SU-DHL-6 (cell line): ENCODE measurements around the gene DSTN.

Experiments
- H2AFZ ChIP-seq: fragments of 200-600 bp; sonication (generic); 2 replicates; pipeline ENCODE4 v1.6.1; 2014; ENCODE audit warnings: low read depth, mild to moderate bottlenecking, moderate library complexity, mixed read lengths, antibody characterized with exemption, low read length; ENCODE audit not compliant: severe bottlenecking
- H3F3A ChIP-seq: fragments of 200-600 bp; shearing (Covaris generic); 2 replicates; pipeline ENCODE4 v1.6.0; 2016; ENCODE audit warnings: antibody characterized with exemption, mild to moderate bottlenecking; ENCODE audit not compliant: insufficient read depth
- H3K27ac ChIP-seq: fragments of 200-600 bp; sonication (generic); 2 replicates; pipeline ENCODE4 v1.5.1; 2016; ENCODE audit warnings: low read depth, mild to moderate bottlenecking, low read length, moderate library complexity, mixed read lengths
- H3K27me3 ChIP-seq: fragments of 200-600 bp; sonication (generic), shearing (Covaris generic); 2 replicates; pipeline ENCODE4 v1.6.0; 2014; ENCODE audit warnings: mild to moderate bottlenecking, low read length
- H3K36me3 ChIP-seq: fragments of 200-600 bp; sonication (generic); 2 replicates; pipeline ENCODE4 v1.6.1; 2014; ENCODE audit warnings: mild to moderate bottlenecking, low read length, mixed read lengths
- H3K4me2 ChIP-seq: fragments of 300-600, 200-600 bp; shearing (Covaris generic), sonication (generic); 2 replicates; pipeline ENCODE4 v1.6.0; 2014; ENCODE audit warnings: low read length, low read depth, mild to moderate bottlenecking; ENCODE audit not compliant: poor library complexity, severe bottlenecking
- H3K4me3 ChIP-seq: fragments of 200-600 bp; sonication (generic); 2 replicates; pipeline ENCODE4 v1.5.1; 2014; ENCODE audit warnings: antibody characterized with exemption, low read length, mild to moderate bottlenecking, mixed read lengths; ENCODE audit not compliant: insufficient read depth, poor library complexity, severe bottlenecking
- H3K79me2 ChIP-seq: fragments of 200-600 bp; sonication (generic); 2 replicates; pipeline ENCODE4 v1.6.1; 2014; ENCODE audit warnings: mild to moderate bottlenecking, low read length, moderate library complexity; ENCODE audit not compliant: insufficient read depth
- H3K9ac ChIP-seq: fragments of 200-600 bp; sonication (generic); 2 replicates; pipeline ENCODE4 v1.7.0; 2014; ENCODE audit warnings: mild to moderate bottlenecking, low read length
- H3K9me2 ChIP-seq: fragments of 200-600 bp; sonication (generic); replicated peaks from 2 replicates; pipeline ENCODE4 v1.6.1; 2014; ENCODE audit warnings: low read length; ENCODE audit not compliant: insufficient read depth
- H3K9me3 ChIP-seq: fragments of 200-600 bp; sonication (generic); 2 replicates; pipeline ENCODE4 v1.6.1; 2014; ENCODE audit warnings: low read length, mixed read lengths; ENCODE audit not compliant: insufficient read depth
- H4K20me1 ChIP-seq: fragments of 200-600 bp; sonication (generic); 2 replicates; pipeline ENCODE4 v1.6.1; 2014; ENCODE audit warnings: low read depth, mild to moderate bottlenecking, antibody characterized with exemption, low read length, moderate library complexity, mixed read lengths
- EZH2phosphoT487 ChIP-seq: fragments of 200-600 bp; sonication (generic), shearing (Covaris generic); conservative IDR thresholded peaks from 2 replicates; pipeline ENCODE4 v1.6.1; 2018; ENCODE audit warnings: mild to moderate bottlenecking, antibody characterized with exemption, low read length, moderate library complexity, mixed read lengths
- TF ChIP-seq, protein P1 (sequence below): fragments of 200-600 bp; sonication (generic); IDR thresholded peaks from one replicate; pipeline ENCODE4 v1.5.1; 2017; ENCODE audit warnings: antibody characterized with exemption, mild to moderate bottlenecking, low read length, moderate library complexity; ENCODE audit not compliant: insufficient read depth, poor library complexity, severe bottlenecking

DSTN gene

DNA sequence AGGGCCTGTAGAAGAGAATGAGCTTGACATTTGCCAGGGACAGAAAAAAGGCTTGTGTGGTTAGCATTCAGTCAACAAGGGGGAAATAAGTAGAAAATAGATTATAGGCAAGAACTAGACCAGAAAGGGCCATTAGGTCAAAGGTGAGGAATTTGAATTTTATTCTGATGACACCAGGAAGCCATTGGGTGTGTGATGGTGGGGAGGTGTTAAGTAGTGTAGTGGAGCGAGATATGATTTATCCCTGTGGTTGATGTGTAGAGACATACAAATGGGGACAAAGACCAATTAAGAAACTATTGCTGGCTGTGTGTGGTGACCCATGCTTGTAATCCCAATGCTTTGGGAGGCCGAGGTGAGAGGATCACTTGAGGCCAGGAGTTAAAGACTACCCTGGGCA lies 11.0 kb downstream of the DSTN start:
- no peak for TF ChIP-seq EZH2phosphoT487
- TF ChIP-seq, protein P1, sequence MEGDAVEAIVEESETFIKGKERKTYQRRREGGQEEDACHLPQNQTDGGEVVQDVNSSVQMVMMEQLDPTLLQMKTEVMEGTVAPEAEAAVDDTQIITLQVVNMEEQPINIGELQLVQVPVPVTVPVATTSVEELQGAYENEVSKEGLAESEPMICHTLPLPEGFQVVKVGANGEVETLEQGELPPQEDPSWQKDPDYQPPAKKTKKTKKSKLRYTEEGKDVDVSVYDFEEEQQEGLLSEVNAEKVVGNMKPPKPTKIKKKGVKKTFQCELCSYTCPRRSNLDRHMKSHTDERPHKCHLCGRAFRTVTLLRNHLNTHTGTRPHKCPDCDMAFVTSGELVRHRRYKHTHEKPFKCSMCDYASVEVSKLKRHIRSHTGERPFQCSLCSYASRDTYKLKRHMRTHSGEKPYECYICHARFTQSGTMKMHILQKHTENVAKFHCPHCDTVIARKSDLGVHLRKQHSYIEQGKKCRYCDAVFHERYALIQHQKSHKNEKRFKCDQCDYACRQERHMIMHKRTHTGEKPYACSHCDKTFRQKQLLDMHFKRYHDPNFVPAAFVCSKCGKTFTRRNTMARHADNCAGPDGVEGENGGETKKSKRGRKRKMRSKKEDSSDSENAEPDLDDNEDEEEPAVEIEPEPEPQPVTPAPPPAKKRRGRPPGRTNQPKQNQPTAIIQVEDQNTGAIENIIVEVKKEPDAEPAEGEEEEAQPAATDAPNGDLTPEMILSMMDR: no peak
- H2AFZ ChIP-seq: no peak overlapping the region
- no peak overlapping the region for H3K4me3 ChIP-seq
- no peaks in the 10 kb centered on the region for H4K20me1 ChIP-seq
- no peak overlapping the region for H3K4me2 ChIP-seq
- H3F3A ChIP-seq: no peaks in the 10 kb centered on the region
- H3K9ac ChIP-seq: no peak overlapping the region
- H3K9me2 ChIP-seq: no peaks in the 10 kb centered on the region
- no peaks in the 10 kb centered on the region for H3K36me3 ChIP-seq
- H3K9me3 ChIP-seq: no peaks in the 10 kb centered on the region
- H3K27me3 ChIP-seq: no peaks in the 10 kb centered on the region
- H3K27ac ChIP-seq: no peak overlapping the region
- H3K79me2 ChIP-seq: no peaks in the 10 kb centered on the region

DNA sequence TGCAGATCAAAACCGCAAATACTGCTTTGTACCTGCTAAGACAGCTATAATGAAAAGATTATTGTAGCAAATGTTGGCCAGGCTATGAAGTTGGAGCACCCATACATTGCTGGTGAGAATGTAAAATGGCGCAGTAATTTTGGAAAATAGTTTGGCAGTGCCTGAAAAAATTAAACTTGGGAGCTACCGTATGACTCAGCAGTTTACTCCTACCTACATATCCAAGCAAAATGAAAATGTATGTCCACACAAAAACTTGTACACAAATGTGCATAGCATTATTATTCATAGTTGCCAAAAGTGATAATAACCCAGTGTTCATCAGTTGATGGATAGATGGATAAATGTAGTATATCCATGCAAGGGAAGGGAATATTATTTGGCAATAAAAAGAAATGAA lies 13.3 kb downstream of the DSTN start:
- no peaks in the 10 kb centered on the region for H3K9me2 ChIP-seq
- no peaks in the 10 kb centered on the region for H3F3A ChIP-seq
- no peaks in the 10 kb centered on the region for H3K79me2 ChIP-seq
- H3K27ac ChIP-seq: no peak overlapping the region
- H4K20me1 ChIP-seq: no peaks in the 10 kb centered on the region
- H3K36me3 ChIP-seq: no peaks in the 10 kb centered on the region
- TF ChIP-seq, protein P1: no peak
- no peak for TF ChIP-seq EZH2phosphoT487
- no peak overlapping the region for H3K4me3 ChIP-seq
- H3K9me3 ChIP-seq: no peaks in the 10 kb centered on the region
- H3K9ac ChIP-seq: no peak overlapping the region
- no peaks in the 10 kb centered on the region for H3K27me3 ChIP-seq
- H3K4me2 ChIP-seq: no peak overlapping the region
- H2AFZ ChIP-seq: no peak overlapping the region

DNA sequence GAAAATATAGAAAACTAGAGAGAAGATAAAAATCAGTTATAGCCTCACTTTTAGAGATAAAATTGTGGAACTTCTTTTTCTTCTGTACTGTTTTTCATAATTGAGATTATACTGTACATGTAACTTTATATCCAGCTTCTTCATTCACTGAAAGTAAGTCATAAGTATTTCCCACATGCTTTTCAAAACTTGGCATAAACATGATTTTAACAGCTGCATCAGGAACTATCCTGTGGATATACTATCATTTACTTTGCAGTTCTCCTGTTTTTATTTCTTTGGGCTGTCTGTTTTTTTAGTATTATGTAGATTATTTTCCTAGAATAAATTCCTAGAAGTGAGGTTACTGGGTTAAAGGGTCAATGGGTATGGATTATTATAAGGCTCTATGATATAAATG lies 14.8 kb downstream of the DSTN start:
- no peaks in the 10 kb centered on the region for H4K20me1 ChIP-seq

More for the DNA sequence above, 14.8 kb downstream of the DSTN start:
- Histone ChIP-seq H3K4me2 (no peak overlapping the region), H3K36me3 (no peaks in the 10 kb centered on the region), H3K4me3 (no peak overlapping the region), H3K9me2 (no peaks in the 10 kb centered on the region), H3K79me2 (no peaks in the 10 kb centered on the region), H3K9me3 (no peaks in the 10 kb centered on the region), H3K27ac (no peak overlapping the region), H2AFZ (no peak overlapping the region), H3K27me3 (no peaks in the 10 kb centered on the region), H3K9ac (no peak overlapping the region), H3F3A (no peaks in the 10 kb centered on the region)
- TF ChIP-seq EZH2phosphoT487: no peak
- TF ChIP-seq, protein P1: no peak
